PFSK-1 (cell line): ENCODE data around the gene MAP2K5.

ENCODE experiments used
- FOXP2 ChIP-seq: optimal IDR thresholded peaks from 2 replicates; pipeline ENCODE3; 2011; ENCODE audit warnings: borderline replicate concordance, control low read depth, inconsistent platforms; ENCODE audit not compliant: insufficient read depth; ENCODE audit errors: extremely low read length, extremely low read depth
- POLR2AphosphoS5 ChIP-seq: IDR thresholded peaks from 2 replicates; pipeline ENCODE4 v1.6.1; 2012; ENCODE audit warnings: low read depth, mild to moderate bottlenecking, control low read depth, low read length, moderate library complexity
- REST ChIP-seq, 2 experiments: IDR thresholded peaks; 2 replicates each; pipeline versions ENCODE4 v1.6.1 to v1.8.0; 2011 to 2012; ENCODE audit warnings: low read depth in 2 of 2, low read length in 2 of 2, control low read depth in 1 of 2, inconsistent platforms in 1 of 2, mild to moderate bottlenecking in 1 of 2, moderate library complexity in 1 of 2; ENCODE audit not compliant: insufficient read depth in 1 of 2
- SIN3A ChIP-seq: IDR thresholded peaks from 2 replicates; pipeline ENCODE4 v1.6.1; 2012; ENCODE audit warnings: mild to moderate bottlenecking, low read length, moderate library complexity, borderline replicate concordance; ENCODE audit not compliant: insufficient read depth
- TAF1 ChIP-seq: IDR thresholded peaks from 2 replicates; pipeline ENCODE4 v1.6.1; 2012; ENCODE audit warnings: low read length, control low read depth, borderline replicate concordance; ENCODE audit not compliant: insufficient read depth

Gene MAP2K5

GRCh38 chr15:67829647-67830504 lies 287.4 kb downstream of the MAP2K5 start:
- TF ChIP-seq TAF1 (no peak), POLR2AphosphoS5 (no peak), REST (IDR thresholded peaks at IDR 0.05; ENCODE audit: insufficient read depth in 1 of 2, low read depth in 2 of 2, low read length in 2 of 2) (no peak), SIN3A (no peak), FOXP2 (no peak)

GRCh38 chr15:67831363-67831762 lies 288.9 kb downstream of the MAP2K5 start:
- no peak for TF ChIP-seq REST (IDR thresholded peaks at IDR 0.05; ENCODE audit: insufficient read depth in 1 of 2, low read depth in 2 of 2, low read length in 2 of 2)
- TF ChIP-seq TAF1: no peak
- no peak for TF ChIP-seq POLR2AphosphoS5
- no peak for TF ChIP-seq SIN3A
- no peak for TF ChIP-seq FOXP2

- TF ChIP-seq SIN3A (no peak), REST (IDR thresholded peaks at IDR 0.05; ENCODE audit: insufficient read depth in 1 of 2, low read depth in 2 of 2, low read length in 2 of 2) (no peak), POLR2AphosphoS5 (no peak), TAF1 (no peak), FOXP2 (no peak)
These were observed 289.6 kb downstream of the MAP2K5 start for GRCh38 chr15:67832031-67832551.

- TF ChIP-seq TAF1 (no peak), REST (IDR thresholded peaks at IDR 0.05; ENCODE audit: insufficient read depth in 1 of 2, low read depth in 2 of 2, low read length in 2 of 2) (no peak), POLR2AphosphoS5 (no peak), SIN3A (no peak), FOXP2 (no peak)
These were observed 290.6 kb downstream of the MAP2K5 start for GRCh38 chr15:67832897-67833709.
